Measurements from ENCODE around the gene PLEKHG5. TPM values are rescaled to one million over a fixed set of nuclear protein-coding genes. Genes with fewer than 3 reads are reported as not detected.
"Not testable (repeated sequence)": the region's sequence is repeated elsewhere in the genome, so short reads cannot be mapped to it uniquely, and the experiment has no call there.

The PLEKHG5 gene
- total RNA-seq, 1 experiment from 2014 or later = 42.8 TPM

DNA sequence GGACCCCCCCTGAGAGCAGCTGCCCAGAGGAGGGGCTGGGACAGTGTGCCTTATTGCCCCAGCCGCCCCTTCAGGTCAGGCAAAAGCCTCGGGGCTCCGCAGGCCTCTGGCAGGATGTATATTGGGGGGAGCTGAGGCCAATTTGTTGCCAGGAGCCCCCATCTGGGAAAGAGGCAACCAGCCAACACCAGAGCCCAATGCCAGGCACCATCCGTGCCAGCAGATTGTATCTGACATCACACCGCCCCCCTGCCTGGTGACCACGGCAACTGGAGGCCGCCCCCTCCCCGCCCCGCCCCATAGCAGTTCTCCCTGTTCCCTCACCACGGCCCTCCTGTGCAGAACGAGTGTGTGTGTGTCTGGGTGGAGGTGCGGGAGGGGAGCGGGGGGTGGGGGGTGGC is 3.6 kb upstream of the PLEKHG5 start:
- CTCF ChIA-PET = no interaction called here
- DNase-seq (no peak), ATAC-seq (no peak)
- intact Hi-C loops (cut with micrococcal nuclease) = no loop called here
- Histone ChIP-seq H3K9me3 (ENCODE audit: low read length) (no peaks in the 10 kb centered on the region), H3K27me3 (ENCODE audit: low read length) (no peaks in the 10 kb centered on the region), H3K36me3 (ENCODE audit: low read depth, low read length) (no peaks in the 10 kb centered on the region), H3K27ac (ENCODE audit: low read length) (no peak overlapping the region), H3K4me1 (ENCODE audit: insufficient read depth, low read length) (peaks cover 42% of the 10 kb centered on the region), H3K9ac (ENCODE audit: low read length) (no peak overlapping the region), H3K4me3 (ENCODE audit: low read length) (no peak overlapping the region), H4K20me1 (ENCODE audit: low read length) (no peaks in the 10 kb centered on the region), H3K4me2 (ENCODE audit: low read length) (no peak overlapping the region), H2AFZ (ENCODE audit: low read length) (no peak overlapping the region), H3K9me2 (replicated peaks; ENCODE audit: low read length) (no peaks in the 10 kb centered on the region), H3F3A (ENCODE audit: low read length, unreplicated experiment) (peaks cover 7% of the 10 kb centered on the region), H3K79me2 (ENCODE audit: low read length) (peaks cover 7% of the 10 kb centered on the region)
- POLR2A ChIA-PET (ENCODE audit: unreplicated experiment) = interaction anchor here (0.5 kb wide), 1 partner anchor 43 kb away, joined by 7 read pairs; no protein-coding TSS in a partner anchor
- BruUV-seq (replicated peaks) = no TSS peak
- no peak for TF ChIP-seq EZH2 (IDR thresholded peaks at IDR 0.05; ENCODE audit: low read length, unreplicated experiment)
- TF ChIP-seq, protein P1, sequence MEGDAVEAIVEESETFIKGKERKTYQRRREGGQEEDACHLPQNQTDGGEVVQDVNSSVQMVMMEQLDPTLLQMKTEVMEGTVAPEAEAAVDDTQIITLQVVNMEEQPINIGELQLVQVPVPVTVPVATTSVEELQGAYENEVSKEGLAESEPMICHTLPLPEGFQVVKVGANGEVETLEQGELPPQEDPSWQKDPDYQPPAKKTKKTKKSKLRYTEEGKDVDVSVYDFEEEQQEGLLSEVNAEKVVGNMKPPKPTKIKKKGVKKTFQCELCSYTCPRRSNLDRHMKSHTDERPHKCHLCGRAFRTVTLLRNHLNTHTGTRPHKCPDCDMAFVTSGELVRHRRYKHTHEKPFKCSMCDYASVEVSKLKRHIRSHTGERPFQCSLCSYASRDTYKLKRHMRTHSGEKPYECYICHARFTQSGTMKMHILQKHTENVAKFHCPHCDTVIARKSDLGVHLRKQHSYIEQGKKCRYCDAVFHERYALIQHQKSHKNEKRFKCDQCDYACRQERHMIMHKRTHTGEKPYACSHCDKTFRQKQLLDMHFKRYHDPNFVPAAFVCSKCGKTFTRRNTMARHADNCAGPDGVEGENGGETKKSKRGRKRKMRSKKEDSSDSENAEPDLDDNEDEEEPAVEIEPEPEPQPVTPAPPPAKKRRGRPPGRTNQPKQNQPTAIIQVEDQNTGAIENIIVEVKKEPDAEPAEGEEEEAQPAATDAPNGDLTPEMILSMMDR (conservative IDR thresholded peaks at IDR 0.05; ENCODE audit: low read depth, low read length) = no peak
- TF ChIP-seq EZH2phosphoT487 (IDR thresholded peaks at IDR 0.05; ENCODE audit: borderline replicate concordance, low read length) = no peak

DNA sequence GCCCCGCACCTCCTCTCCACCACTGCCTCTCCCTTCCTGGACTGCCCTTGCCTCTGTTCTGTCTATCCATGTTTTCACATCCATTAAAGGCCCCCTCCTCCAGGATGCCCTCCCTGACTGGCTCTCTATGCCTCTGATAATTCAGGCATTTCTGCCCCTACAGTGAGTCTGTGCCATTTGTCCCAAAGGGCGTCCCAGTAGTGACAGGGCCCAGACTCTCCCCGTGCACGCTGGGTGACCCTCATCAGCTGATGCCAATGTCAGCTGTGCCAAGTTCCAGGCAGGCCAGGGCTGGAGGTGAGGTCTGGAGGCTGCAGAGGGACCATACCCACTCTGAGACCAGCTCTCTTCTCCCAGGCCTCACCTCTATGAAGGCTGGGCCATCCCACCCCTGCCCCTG is 3.2 kb upstream of the PLEKHG5 start:
- peaks cover 7% of the 10 kb centered on the region for H3F3A ChIP-seq (ENCODE audit: low read length, unreplicated experiment)
- no peak overlapping the region for H3K27ac ChIP-seq (ENCODE audit: low read length)
- DNase-seq (no peak), ATAC-seq (no peak)
- H3K9me3 ChIP-seq (ENCODE audit: low read length) = no peaks in the 10 kb centered on the region
- peaks cover 44% of the 10 kb centered on the region for H3K4me1 ChIP-seq (ENCODE audit: insufficient read depth, low read length)
- intact Hi-C loops (cut with micrococcal nuclease) = no loop called here
- no peaks in the 10 kb centered on the region for H3K36me3 ChIP-seq (ENCODE audit: low read depth, low read length)
- peaks cover 10% of the 10 kb centered on the region for H3K79me2 ChIP-seq (ENCODE audit: low read length)
- H3K4me3 ChIP-seq (ENCODE audit: low read length) = no peak overlapping the region
- ChIA-PET CTCF (no interaction called here), POLR2A (ENCODE audit: unreplicated experiment) (no interaction called here)
- no peak overlapping the region for H3K9ac ChIP-seq (ENCODE audit: low read length)
- H2AFZ ChIP-seq (ENCODE audit: low read length) = no peak overlapping the region
- H3K9me2 ChIP-seq (replicated peaks; ENCODE audit: low read length) = no peaks in the 10 kb centered on the region
- TF ChIP-seq EZH2 (IDR thresholded peaks at IDR 0.05; ENCODE audit: low read length, unreplicated experiment) = no peak
- TF ChIP-seq EZH2phosphoT487 (IDR thresholded peaks at IDR 0.05; ENCODE audit: borderline replicate concordance, low read length) = no peak
- TF ChIP-seq, protein P1 (conservative IDR thresholded peaks at IDR 0.05; ENCODE audit: low read depth, low read length) = no peak
- no peaks in the 10 kb centered on the region for H3K27me3 ChIP-seq (ENCODE audit: low read length)
- H4K20me1 ChIP-seq (ENCODE audit: low read length) = no peaks in the 10 kb centered on the region
- no TSS peak for BruUV-seq (replicated peaks)
- H3K4me2 ChIP-seq (ENCODE audit: low read length) = no peak overlapping the region

DNA sequence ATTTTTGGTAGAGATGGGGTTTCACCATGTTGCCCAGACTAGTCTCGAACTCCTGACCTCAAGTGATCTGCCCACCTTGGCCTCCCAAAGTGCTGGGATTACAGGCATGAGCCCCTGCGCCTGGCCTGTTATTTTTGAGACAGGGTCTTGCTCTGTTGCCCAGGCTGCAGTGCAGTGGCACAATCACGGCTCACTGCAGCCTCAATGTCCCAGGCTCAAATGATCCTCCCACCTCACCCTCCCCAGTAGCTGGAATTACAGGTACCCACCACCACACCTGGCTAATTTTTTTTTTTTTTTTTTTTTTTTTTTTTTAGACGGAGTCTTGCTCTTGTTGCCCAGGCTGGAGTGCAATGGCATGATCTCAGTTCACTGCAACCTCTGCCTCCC is 2.4 kb upstream of the PLEKHG5 start:
- ATAC-seq; H3K9me2 ChIP-seq (replicated peaks; ENCODE audit: low read length); H3F3A ChIP-seq (ENCODE audit: low read length, unreplicated experiment); H3K27ac ChIP-seq (ENCODE audit: low read length); CTCF ChIA-PET; H4K20me1 ChIP-seq (ENCODE audit: low read length); H3K9ac ChIP-seq (ENCODE audit: low read length); POLR2A ChIA-PET (ENCODE audit: unreplicated experiment); H3K9me3 ChIP-seq (ENCODE audit: low read length); H3K27me3 ChIP-seq (ENCODE audit: low read length); intact Hi-C loops (cut with micrococcal nuclease); DNase-seq; H3K36me3 ChIP-seq (ENCODE audit: low read depth, low read length); BruUV-seq (replicated peaks); H3K4me2 ChIP-seq (ENCODE audit: low read length); H3K4me3 ChIP-seq (ENCODE audit: low read length); H2AFZ ChIP-seq (ENCODE audit: low read length): not testable (repeated sequence)
- Histone ChIP-seq H3K79me2 (ENCODE audit: low read length) (peaks cover 18% of the 10 kb centered on the region), H3K4me1 (ENCODE audit: insufficient read depth, low read length) (peaks cover 52% of the 10 kb centered on the region)

All from PC-3 (cell line).